Brain pericyte (primary cell): ENCODE results near the gene ZMIZ1.
A peak's percentile ranks its signal among the peaks of the same experiment; 100 is the strongest.

ENCODE experiments used
- DNase-seq: peaks from one replicate; pipeline ENCODE4 v3.0.0-alpha.2; 2012; ENCODE audit warnings: low read depth, low spot score

The ZMIZ1 gene

DNA sequence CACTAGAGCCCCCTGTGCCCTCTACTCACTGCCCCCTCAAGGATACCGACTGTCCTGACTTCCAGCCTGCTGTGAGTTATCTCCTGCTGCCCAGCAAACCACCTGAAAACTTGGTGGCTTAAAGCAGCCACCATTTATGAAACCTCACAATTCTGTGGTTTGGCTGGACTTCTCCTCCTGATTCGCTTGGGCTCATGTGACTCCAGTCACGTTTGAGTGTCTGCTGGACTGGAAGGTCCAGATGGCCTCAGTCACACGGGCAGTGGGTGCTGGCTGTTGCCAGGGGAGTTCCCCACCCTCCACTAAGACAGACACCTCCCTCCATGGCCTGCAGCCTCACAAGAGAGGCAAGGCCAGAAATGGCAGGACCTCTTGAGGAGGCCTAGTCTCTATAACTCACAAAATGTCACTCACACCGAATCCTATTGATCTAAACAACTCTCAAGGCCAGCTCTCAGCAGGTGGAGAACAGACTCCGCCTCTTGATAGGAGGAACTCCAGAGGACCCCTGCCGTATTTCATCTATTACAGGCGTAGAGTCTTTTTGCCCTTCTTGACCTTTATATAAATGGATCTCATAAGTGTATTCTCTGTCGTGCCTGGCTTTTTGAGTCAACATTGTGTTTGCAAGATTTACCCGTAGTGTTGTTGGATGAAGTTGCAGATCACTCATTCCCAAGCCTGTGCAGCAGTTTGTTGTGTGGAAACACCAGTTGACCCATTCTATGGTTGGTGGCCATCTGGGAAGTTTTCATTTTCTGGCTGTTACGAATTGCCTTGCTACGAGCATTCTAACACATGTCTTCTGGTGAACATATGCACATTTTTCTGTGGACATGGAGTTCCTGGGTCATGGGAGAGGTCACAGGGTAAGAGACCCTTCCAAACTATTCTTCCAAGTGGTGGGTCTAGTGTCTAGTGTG is 48.3 kb downstream of the ZMIZ1 start:
- no peak for DNase-seq

GRCh38 chr10:79118286-79119202 is 49.8 kb downstream of the ZMIZ1 start:
- no peak for DNase-seq

GRCh38 chr10:79119306-79119705 is 50.5 kb downstream of the ZMIZ1 start:
- DNase-seq: no peak

GRCh38 chr10:79123547-79123963 is 54.8 kb downstream of the ZMIZ1 start:
- DNase-seq: peak; percentile 68

DNA sequence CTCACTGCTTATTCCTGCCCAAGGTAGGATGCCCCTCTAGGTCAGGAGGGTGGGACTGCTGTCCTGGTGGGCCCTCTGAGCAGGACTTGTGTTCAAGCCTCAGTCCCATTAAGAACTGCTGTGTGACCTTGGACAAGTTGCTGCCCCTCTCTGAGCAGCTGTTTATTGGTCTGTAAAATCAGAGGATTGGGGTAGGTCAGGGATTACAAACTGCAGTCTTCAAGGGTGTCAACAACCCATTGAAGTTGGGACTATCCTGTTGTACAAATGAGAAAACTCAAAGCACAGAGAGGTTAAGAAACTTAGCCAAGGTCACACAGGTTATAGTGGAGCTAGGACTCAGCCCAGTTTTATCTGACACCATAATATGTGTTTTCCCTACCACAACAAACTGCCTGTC is 55.3 kb downstream of the ZMIZ1 start:
- DNase-seq: no peak

- no peak for DNase-seq
Measured at GRCh38 chr10:79125092-79125491, 56.3 kb downstream of the ZMIZ1 start.

DNA sequence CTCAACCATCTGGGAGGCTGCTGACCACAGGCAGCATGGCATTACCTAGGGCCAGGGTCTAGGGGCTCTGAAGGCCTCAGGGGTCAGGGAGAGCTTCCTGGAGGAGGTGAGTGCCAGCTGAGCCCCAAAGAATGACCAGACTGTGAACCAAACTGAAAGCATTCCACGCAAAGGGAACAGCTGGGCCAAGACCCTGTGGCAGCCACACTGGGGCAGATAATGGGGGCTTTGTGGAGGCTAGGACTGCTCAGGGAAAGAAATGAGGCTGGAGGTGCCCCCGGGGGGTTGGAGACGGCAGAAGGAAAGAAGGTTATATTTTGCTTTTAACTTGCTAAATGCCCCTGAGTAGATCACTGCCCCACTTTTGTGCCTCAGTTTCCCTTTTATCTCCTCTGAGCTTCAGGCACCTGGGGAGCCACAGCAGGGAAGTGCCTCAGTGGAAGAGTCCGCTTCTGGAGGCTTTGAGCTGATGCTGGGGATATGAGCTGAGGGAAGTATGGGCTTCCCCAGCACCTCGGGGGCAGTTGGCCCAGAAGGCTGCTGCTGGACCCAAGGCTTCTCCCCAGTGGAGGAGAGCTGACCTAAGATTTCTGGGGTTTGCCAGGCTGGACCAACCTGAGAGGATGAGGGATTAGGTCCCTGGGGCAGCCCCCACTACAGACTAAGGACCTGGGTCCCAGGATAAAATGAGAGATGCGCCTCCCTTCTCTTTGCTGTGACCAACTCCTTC is 57.8 kb downstream of the ZMIZ1 start:
- DNase-seq: no peak

DNA sequence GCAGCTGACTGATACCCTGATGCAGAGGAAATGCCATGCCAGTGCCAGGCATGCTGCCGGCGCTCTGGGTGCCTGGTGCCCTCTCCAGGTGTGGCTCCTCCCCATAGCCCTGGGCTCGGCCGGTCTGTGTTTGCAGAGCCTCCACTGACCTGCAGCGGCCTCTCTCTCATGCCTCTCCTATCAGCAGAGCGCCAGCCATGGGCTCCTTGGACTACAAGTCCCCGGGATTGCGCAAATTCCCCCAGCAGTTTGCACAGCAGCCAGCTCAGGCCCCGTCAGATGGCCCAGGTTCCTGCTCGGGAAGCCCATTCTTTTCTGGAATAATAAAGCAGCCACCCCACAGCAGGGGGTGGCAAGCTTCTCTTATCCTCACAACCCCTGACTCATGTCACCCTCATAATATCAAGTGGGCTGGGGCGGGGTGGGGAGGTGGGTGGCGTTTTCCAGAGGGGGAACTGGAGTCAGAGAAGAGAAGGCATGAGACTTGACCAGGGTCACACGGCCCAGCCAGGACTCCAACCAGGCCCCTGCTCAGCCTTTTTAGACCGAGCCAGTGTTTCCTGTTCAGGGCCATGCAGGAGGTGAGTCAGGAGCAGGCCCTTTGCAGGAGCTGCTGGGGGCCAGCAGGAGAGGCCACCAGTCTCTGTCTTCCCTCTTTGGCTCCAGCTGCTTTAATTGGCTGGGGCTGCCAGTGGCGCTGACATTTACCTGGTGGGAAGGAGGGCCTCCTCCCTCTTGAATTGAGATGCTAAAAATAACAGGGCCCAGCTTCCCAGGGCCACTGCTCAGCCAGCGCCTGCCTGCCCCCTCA is 58.6 kb downstream of the ZMIZ1 start:
- DNase-seq: no peak

- no peak for DNase-seq
Measured at GRCh38 chr10:79128241-79128922, 59.6 kb downstream of the ZMIZ1 start.

DNA sequence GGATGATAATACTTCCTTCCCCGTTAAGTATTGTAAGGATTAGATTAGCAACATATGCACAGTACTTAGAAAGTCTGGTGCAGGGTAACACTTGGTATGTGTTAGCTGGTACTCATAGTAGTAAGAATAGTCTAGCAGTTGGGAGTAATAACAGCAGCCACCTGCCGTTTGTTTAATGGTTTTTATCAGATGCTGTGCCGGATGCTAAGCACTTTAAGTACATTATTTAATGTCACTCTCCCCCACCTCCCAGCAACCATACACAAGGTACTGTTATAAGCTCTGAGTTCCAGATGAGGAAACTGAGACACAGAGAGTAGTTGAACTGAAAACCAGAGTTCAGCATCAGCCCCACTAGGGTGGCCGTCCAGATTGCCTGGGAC is 60.1 kb downstream of the ZMIZ1 start:
- no peak for DNase-seq

GRCh38 chr10:79129361-79129997 is 60.7 kb downstream of the ZMIZ1 start:
- DNase-seq: no peak

- DNase-seq: no peak
Measured at GRCh38 chr10:79130255-79130654, 61.5 kb downstream of the ZMIZ1 start.

- DNase-seq: no peak
Measured at GRCh38 chr10:79130846-79131245, 62.1 kb downstream of the ZMIZ1 start.

DNA sequence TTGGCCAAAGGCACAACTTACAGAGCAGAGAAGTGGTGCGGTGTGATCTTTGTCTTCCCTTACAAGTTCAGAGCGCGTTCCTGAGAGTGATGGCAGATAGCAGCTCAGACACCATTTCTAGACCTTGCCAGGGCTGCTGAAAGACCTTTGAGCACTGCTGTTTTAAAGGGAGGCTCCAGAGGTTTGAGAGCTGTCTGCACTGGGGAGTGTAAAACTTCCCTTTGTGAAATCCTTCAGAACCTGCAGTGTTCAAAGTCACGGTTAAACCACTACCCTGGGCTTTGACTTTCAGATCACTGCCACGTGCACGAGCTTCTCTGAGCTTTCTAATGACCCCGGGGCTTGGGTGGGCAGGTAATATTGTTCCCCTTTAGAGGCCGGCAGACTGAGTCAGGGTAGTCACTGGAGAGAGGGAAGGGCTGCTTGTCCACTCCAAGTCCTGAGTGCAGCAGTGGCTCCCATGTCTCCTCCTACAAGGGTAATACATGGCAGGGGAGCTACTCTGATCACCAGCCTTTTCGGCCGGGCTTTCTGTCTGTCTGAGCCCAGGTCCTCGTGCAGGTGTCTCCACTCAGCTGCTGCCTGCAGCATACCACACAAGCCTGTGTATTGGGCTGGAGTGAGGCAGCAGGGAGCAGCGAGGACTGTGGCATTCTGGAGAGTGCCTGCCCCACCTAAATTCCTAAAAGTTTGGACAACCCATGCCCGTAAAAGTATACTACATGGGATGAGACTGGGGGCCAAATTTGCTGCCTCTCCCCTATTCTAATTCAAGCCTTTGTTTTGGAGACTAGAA is 63.3 kb downstream of the ZMIZ1 start:
- no peak for DNase-seq

DNA sequence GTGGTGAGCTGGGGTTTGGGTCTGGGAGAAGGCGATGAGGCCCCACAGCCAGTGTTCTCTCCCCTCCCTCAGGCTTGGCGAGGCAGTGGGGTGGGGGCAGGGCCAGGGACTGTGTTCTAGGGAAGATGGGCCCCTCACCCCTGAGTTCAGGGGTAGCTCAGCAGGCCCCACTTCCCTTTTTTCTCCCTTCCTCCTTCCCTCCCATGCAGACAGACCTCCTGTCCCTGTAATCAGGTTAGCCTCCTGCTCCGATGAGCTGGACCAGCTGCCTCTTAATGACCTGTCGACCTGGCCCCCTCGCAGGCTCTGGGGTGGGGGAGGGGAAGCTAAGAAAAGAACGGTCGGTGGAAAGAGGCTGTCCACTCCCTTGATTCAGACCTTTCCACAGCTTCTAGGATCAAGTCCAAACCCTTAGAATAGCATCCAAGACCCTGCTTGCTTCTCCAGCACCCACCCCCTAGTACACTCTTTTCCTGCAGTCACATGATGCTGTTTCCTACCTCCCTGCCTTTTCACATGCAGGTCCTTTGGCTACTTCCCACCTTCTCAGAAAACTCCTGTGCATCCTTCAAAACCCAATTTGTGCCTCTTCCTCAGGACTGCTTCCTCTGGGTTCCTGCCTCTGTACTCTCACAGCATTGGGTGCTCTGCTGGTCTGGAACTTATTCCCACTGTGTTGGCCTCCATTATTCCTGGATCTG is 64.1 kb downstream of the ZMIZ1 start:
- DNase-seq: no peak

DNA sequence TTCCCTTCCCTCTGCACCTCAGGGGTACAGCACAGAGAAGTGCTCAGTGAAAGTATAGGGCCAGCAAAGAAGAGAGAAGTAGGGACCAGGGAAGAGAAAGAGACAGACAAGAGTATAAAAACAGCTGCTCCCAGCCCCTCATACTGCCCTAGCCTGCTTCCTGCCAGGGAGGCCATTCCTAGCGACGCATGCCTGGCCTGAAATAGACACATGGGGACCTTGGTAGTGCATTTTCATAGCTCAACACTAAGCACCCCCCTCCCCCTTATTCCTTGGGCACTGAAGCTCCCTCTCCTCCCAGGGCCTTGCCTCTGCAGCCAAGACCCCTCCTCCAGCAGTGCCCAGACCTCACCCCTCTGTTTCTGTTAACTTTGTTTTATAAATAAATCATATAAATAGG is 64.7 kb downstream of the ZMIZ1 start:
- DNase-seq: no peak

DNA sequence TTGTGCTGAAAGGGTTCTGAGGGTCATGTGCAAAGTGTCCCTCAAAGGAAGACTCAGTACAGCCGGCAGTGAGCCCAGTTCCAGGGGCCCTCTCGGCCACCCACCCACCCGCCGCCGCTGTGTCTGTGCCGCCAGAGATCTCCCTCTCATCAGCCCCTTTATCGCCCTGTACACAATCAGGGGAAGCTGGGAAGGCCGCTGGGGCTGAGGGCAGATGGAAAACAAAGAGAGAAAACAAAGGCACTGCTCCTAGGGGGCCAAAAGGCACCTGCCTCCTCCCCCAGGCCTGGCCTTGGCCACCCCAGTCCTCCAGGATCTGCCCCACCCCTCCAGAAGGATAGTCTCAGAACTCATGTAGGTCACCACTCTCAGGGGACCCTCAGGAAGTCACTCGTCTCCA is 67.0 kb downstream of the ZMIZ1 start:
- DNase-seq: no peak

- no peak for DNase-seq
Measured at GRCh38 chr10:79136236-79137005, 67.7 kb downstream of the ZMIZ1 start.
